NCI-H1694 (cell line): ENCODE measurements around the gene GPAT2.
"Not testable (repeated sequence)": the region's sequence is repeated elsewhere in the genome, so short reads cannot be mapped to it uniquely, and the experiment has no call there.

Experiments
- DNase-seq: peaks from one replicate; lab custom pipeline; 2025; lab: John Stamatoyannopoulos, UW

Gene GPAT2

DNA sequence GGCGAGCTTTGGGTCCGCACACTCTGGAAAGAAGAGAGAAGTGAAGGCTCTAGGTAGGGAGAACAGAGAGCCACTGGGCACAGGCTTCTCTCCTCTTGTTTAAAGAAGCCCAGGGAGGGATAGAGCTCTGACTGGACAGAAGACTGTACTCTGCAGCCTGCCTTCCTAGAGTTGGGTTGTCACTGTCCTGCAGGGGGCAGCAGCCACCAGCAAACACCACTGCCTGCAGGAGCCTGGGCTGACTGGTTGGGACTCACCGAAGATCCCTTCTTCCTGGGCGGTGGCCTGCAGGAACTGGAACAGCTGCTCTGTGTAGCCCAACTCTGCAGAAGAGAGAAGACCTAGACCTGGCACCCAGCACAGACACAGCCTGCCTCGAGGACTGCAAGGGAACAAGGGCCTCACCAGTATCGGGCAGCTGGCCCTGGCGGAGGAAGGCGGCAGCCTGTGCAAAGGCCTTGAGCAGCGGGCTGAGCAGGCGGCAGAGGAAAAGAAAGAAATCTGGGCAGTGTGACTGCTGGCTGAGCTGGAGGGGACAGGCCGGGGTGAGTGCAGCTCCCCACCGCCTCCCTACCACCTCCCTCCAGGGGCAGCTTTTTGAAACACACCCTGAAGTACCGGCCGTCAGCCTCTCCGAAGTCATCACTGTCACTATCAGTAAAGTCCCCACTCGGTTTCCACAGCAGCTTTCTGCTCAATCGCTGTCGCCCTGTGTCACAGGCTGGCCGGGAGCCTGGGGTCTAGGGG, 11.8 kb downstream of the GPAT2 start:
- not testable (repeated sequence) for DNase-seq

DNA sequence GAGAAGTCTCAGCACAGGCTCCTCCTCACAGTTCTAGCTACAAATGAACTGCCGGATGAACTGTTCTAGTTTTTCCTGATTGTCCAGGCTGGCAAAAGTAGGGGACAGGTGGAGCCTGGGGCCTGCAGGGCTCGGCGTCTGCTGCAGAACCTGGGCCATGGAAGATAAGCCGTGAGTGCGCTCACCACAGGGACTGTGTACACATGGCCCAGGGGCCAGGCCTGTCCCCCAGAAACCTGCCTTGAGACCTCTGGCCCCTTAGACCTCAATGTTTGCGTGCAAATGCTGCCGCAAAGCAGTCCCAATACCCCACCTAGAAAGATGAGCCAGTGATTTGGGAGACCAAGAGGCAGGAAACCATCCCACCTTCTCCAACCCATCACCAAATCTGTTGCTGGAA, 12.6 kb downstream of the GPAT2 start:
- not testable (repeated sequence) for DNase-seq

DNA sequence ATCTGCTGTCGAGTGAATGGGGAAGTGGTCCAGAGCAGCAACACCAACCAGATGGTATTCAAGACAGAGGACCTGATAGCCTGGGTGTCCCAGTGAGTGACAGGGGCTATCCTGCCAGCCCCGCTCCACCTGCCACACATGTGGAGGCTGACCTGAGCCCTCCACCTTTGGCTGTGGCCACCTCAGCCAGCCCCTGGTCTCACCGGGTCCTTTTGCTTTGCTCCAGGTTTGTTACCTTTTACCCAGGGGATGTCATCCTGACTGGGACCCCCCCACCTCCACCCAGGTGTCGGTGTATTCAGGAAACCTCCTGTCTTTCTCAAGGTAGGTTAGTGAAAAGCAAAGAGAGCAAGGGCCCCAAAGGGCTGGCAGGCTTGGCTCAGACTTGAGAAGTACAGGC, 13.6 kb downstream of the GPAT2 start:
- DNase-seq = not testable (repeated sequence)

DNA sequence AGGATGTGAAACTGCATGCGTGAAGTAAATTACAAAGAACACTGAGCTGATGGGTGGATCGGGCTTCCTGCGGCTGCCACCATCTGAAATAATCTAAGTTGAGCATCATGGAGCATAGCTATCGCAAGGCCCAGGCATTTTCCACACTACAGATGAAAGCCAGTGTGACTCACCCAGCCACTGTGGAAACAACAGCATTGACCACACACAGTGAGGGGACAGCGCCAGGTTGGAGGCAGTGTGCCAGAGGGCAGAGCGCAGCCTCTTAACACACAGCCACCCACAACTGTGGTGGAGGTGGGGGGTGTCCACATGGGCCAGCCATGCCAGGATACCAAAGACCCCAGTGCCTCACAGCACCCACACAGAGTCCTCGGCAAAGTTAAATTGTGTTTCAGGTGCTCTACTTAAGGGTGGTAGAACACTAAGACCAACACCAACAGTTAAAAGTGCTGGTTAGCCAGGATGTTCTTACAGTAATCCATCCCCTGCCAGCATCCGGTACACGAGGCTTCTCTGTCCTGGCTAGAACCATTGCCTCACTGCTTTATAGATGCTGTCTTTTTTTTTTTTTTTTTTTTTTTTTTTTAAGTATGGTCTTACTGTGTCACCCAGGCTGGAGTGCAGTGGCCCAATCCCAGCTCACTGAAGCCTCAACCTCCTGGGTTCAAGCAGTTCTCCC, 14.7 kb downstream of the GPAT2 start:
- DNase-seq = not testable (repeated sequence)

DNA sequence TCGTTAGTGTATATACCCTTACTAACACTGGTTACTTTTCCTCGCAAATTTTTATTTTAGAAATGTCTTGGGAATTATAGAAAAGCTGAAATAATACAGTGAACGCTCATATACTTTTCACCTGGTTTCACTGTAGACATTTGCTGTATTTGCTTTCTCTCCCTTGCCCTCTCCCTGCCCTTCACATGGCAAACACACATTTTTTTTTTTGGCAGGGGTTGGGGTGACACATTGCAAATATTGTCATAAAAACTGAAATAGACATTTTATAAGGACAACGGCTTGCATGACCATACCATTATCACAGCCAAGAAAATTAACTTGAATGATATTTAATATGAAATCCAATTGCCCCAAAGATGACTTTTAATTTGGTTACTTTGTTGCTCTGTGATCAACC, 18.4 kb downstream of the GPAT2 start:
- not testable (repeated sequence) for DNase-seq

DNA sequence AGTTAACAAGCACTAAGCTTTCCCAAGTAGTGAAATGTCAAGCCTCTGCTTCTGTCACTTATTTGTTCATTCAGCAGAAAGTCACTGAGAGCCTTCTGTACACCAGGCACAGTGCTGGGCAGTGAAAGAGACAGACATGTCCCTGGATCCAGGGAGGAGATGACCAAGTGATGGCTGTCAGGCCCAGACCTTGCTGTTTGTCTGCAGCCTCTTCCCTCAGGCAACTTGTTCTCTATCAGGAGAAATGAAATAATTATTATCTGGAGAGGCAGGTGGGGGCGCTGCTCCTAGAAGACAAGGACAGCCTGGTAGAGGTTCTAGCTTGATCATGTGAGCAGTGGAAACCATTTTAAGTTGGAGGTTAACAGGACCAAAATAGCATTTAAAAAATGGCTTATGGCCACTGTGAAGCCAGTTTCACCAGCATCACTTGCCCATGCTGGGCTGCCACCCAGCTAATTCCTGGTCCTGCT, 21.9 kb downstream of the GPAT2 start:
- not testable (repeated sequence) for DNase-seq

DNA sequence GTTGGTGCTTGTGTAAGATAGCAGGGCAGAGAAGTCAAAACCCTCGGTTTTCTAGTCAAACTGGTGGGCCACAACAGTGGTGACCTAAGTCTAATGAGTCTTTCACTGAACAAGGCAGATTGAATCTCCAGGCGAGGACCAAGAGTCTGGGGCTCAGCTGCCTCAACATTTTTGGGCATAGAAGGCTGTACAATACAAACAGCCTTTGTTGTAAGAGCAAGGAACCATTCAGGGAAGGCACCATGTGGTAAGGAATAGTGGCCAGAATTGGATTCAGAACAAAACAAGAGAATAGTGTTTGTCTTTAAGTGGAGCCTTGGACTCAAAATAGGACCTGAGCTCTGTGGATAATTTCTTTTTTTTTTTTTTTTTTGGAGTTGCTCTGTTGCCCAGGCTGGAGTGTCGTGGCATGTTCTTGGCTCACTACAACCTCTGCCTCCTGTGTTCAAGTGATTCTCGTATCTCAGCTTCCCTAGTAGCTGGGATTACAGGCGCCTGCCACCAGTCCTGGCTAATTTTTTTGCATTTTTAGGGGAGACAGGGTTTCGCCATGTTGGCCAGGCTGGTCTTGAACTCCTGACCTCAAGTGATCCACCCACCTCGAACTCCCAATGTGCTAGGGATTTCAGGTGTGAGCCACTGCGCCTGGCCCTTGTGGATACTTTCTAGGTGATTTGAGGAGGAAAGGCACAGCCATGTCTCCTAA, 22.5 kb downstream of the GPAT2 start:
- not testable (repeated sequence) for DNase-seq

DNA sequence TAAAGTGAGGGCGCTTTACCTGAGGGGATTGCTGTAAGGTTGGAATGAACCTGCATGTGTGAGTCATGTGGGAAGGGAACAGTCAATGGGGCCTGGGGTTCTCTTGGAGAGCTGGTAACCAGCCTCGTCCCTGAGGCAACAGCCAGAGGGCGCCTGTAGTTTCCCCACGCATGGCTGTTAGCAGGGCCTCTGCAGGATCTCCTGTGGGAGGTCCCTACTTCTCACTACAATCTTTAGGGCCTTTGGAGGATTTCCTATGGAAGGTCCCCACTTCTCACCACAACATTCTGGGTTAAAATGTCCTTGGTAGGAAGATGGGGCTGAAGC, 23.6 kb downstream of the GPAT2 start:
- DNase-seq = not testable (repeated sequence)

DNA sequence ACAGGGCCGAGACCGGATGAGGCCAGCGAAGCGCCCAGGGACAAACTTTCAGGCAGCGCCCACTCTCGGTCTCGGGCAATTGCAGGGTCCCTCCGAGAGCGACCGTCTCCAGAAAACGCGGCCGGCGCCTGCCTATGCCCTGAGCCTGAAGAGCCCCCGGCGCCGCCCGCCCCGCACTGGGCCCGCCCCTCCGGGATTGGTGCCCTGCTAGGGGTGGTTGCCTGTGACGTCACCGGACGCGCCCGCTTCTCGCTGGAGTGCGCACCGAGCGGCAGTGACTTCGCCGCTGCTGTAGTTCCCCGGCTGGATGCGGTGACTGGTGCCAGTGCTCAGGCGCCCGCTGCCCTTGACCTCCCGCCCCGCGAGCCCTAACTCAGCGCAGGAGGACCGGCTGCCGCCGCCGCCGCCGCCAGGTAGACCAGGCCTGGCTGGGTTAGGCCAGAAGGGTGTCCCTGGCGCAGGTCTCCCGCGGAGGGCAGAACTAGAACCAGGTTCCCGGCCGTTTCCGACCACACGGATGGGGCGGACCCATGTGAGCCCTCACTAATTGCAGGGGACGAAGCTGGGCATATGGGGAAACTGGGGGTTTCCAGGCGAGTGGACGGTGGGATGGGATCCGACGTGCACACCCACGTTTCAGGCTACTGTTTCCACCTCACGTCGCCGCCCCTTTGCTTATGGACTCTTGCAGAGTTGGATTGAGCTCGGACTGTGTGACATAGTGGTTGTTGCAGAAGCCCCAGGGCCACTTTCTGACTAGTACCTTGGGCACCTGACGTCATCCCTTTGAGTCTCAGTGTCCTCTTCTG, 24.2 kb downstream of the GPAT2 start:
- DNase-seq = not testable (repeated sequence)

DNA sequence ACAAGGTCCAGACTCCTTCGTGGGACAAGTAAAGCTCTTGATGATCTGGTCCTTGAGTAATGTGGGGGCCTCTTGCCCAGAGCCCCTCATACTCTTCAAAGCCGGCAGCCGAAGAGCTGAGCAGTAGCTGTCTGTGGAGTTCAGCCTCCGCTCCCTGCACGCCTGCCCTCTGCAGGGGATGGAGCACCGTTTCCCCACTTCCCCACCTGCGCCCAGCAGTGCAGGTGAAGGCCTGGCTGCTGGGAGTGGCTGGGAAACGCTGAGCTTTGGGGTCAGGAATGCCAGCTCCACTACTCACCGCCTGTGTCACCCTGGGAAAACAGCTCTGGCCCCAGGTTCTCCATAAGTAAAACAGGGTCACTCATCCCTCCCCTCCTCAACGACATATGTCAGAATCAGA, 24.9 kb downstream of the GPAT2 start:
- not testable (repeated sequence) for DNase-seq

DNA sequence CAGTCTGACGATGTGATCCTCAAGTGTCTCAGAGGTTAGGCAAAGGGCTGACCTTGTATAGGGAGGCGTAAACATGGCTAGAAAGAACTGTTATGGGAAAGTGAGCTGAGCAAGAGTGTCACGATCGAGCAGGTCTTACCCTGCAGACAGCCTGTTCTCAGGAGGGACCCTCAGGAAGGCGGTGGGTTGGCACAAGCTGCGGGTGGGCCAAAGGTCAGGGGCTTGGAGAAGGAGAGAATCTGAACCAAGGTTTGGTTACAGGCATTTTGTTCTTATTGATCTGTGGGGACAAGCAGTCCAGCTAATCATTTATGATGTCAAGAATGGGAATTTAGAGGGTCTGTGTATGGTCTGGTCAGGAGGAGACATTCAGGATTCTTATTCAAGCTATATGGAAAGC, 26.7 kb downstream of the GPAT2 start:
- not testable (repeated sequence) for DNase-seq

DNA sequence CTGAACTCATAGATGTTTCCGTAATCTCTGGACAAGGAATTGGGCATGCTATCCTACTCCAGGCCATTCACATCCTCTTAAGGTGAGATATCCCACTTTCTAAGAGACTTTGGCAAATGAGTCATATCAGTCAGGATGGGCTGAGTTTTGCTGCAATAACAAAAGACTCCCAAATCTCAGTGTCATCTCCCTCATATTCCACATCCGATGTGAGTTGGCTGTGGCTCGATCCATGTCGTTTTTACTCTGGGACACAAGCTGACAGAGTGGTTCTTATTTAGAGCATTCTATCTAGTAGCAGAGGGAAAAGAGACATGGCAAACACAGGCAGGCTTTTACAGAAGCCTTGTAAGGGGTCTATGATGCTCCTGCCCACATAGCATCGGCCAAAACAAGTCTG, 28.5 kb downstream of the GPAT2 start:
- DNase-seq = not testable (repeated sequence)

DNA sequence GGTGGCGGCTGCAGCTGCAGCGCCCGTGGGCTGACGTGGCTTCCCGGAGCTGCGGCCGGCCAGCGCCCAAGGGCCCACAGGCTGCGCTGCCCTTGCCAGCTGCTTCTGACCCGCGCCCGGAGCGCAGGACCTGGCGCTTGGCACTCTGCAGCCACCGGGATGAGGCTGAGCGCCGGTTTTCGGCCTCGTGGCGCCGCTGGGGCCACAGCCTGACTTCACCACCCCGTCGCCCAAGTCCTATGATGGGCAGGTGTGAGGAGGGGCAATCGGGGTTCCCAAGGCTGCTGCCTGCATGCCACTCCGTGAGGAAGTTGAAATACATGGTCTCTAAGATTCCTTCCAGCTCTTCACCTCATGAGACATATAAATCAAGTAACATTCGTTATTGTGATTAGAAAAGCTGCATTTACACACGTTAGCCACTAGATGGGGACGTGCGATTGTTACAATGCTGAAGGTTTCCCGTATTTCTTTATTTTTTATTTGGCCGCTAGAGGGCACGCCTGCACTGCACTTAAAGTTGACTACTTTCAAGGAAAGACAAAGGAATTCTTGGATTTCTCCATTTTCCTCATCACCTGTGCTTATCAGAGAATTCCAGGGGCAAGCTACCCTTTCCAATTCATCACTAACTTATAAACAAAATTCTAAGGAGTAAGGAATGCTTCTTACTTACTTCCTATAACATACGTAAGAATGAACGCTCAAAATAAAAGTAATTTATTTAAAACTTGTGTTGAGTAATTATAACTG, 42.0 kb downstream of the GPAT2 start:
- DNase-seq = not testable (repeated sequence)

DNA sequence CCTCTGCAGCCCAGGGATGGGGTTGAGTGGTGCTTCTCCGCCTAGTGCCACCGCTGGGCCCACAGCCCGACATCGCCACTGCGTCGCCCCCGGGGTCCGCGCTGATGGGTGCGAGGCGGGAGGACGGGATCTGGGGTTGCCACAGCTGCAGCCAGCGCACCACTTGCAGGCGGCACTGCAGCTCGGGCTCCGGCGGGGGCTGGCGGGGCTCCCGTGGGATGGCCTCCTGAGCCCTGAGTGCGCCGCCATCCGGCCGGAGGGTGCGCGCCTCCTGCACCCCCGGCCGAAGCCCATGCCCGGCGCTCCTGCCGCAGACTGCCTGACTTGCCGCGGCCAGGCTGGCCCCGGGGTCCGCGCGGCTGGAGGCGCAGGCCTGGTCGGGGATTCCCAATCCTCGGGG, 42.6 kb downstream of the GPAT2 start:
- DNase-seq = not testable (repeated sequence)

DNA sequence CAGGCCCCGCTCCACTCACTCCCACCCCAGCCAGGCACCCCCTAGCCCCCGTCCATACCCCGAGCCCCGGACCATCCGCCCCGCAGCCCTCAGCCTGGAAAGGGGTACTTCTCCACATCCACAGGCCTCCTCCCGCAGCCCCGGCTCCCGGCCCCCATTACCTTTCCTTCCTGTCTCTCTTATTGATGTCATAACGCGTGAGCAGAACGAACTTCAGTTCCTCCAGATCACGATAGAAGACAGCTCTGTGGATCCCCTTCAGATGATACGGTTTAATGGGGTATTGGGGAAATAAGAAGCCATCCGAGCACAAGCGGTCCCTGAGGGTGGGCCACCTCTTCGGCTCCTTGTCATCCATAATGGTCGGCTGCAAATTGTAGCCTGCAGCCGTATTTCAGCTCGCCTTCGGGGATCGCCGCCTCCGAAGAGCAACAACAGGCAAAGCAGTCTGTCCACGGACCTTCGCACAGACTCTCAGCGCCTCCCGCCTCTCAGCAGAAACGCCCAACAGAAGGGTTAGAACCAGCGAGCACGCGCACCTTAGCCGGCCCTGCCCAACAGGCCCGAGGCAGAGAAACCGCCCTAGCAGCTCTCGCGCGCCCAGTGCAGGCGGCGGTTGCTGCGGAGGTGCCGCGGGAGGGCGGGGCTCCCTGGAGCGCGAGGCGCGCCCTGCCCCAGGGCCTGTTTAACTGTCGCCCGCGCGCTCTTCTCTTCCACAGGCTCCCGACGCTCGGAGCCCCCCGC, 43.2 kb downstream of the GPAT2 start, which contains the start of gene ANKRD36C:
TSS of gene ANKRD36C (minus strand) at position 474 of the 744 bp plus-strand sequence. CDS start at position 358, 116 bp downstream.
- DNase-seq = not testable (repeated sequence)

DNA sequence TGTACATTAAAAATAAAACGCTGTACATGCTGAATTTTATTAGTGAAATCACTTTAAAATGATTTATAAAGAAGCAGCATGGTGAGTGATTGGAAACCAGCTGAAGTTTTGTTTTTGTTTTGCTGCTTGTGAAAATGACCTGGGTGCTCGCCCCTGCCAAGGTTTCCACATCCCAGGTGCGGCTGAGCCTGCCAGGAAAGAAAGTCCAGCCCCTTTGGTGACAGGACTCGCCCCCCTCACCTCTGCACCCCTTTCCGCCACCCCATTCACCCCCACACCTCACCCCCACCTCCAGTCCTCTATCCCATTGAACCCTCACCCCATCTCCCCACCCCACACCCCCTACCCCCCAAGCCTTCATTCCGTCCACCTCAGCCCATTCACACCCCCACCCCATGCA, 43.8 kb downstream of the GPAT2 start:
- DNase-seq = not testable (repeated sequence)
